Fibroblast of skin of left quadriceps (primary cell): ENCODE data around the gene DEXI.
"Not testable (repeated sequence)": the region's sequence is repeated elsewhere in the genome, so short reads cannot be mapped to it uniquely, and the experiment has no call there.

ENCODE experiments used
- DNase-seq, 2 experiments: peaks; one replicate each; pipeline ENCODE4 v3.0.0-alpha.2; 2013; ENCODE audit warnings: low read depth in 2 of 2

DEXI gene

GRCh38 chr16:10969615-10970014 is 27.3 kb upstream of the DEXI start:
- no peak for DNase-seq

- no peak for DNase-seq
Measured at GRCh38 chr16:10968498-10968897, 26.2 kb upstream of the DEXI start.

- DNase-seq = no peak
Measured at GRCh38 chr16:10967986-10968385, 25.7 kb upstream of the DEXI start.

- DNase-seq = not testable (repeated sequence)
Measured at GRCh38 chr16:10966559-10966958, 24.3 kb upstream of the DEXI start.

- DNase-seq = no peak
Measured at GRCh38 chr16:10966129-10966528, 23.9 kb upstream of the DEXI start.

DNA sequence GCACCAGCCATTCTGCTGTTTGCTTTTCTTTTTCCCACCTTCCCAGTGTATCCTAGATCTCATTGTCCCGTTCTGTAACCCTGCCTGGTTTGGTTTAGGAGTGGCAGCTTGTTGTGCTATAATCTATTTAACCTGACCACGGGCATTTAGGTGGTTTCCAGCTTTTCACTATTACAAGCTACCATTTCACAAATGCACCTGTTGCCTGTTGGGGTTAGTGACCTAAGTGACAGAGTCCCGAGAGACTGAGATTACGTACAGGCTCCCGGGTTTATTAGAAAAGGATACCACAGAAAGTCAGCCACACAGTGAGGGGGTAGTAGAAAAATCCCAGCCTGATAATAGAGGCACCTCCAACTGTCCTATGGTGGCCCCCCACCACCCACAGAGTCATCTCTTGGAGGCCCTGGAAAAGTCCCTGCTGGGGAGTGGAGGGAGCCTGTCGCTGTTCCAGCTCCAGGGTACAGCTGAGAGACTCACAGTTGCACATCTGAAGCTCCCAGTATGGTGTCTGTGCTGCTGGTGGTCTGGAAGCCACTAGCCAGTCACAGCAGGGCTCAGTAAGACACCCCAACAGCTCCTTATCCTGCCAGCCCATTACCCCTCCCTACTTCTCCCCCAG is 23.3 kb upstream of the DEXI start:
- no peak for DNase-seq

DNA sequence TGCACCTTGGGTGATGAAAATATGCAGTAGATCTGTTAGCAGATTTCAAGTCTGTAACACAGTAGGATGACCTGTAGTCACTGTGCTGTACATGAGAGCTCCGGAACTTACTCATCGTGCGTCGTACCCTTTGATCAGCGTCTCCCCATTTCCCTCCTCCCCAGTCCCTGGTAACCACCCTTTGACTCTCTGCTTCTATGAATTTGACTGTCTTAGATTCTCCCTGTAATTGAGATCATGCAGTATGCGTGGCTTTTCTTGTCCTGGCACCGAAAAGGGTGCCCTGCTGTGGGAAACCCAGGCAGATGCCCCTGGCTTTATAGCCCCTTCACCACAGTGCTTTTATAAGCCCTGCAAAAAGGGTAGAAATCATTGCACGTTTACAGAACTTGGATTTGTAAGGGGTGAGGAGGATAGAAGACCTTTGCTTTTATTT is 22.6 kb upstream of the DEXI start:
- no peak for DNase-seq

DNA sequence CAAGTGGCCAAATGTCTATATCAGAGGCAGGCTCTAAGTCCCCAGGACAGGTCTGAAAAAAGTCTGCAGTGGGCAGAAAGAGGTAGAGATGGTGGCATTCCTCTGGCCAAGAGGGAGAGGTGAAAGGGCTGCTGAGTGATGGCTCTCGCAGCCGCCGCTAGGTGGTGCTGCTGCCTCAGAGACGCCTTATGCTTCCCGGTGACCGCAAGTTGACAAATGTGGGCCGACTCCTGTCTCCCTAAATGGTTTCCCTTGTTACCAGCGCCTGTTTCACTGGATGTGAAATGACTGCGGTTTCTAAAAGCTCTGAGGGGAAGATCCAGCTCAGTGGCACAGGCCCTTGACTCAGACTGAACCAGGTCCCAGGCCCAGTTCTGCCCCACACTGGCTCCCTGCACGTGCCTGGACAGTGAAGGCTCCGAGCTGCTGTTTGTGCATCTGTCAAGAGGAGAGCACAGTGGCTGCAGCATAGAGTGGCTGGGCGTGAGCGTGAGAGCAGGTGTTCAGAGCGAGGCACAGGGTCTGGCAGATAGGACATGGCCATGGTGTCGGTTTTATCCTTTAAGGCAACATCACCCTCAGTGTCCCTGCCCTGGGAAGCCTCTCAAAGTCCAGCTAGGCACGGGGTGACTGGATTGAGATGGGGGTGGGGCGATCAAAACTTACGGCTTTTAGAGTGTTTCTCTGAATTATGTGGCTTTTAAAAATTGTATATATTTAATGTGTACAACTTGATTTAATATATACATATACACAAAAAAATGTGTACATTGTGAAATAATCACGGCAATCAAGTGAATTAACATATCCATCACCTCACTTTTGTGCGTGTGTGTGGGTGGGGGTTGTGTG is 22.0 kb upstream of the DEXI start:
- peak; percentile 52 to 54 for DNase-seq

- DNase-seq = no peak
Measured at GRCh38 chr16:10961231-10961630, 19.0 kb upstream of the DEXI start.

DNA sequence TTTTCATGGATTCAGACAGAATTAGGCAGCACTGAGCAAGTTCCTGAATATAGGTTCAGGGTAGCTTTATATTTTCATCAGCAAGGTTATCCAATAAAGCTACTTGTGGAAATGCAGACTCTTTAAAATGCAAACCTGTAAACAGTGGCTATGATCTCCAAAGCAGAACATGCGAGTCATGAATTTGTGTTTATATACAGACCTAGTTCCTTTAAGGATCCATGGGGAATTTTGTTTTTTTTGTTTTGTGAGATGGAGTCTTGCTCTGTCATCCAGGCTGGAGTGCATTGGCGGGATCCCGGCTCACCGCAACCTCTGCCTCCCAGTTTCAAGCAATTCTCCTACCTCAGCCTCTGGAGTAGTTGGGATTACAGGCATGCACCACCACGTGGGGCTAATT is 16.9 kb upstream of the DEXI start:
- DNase-seq = no peak

DNA sequence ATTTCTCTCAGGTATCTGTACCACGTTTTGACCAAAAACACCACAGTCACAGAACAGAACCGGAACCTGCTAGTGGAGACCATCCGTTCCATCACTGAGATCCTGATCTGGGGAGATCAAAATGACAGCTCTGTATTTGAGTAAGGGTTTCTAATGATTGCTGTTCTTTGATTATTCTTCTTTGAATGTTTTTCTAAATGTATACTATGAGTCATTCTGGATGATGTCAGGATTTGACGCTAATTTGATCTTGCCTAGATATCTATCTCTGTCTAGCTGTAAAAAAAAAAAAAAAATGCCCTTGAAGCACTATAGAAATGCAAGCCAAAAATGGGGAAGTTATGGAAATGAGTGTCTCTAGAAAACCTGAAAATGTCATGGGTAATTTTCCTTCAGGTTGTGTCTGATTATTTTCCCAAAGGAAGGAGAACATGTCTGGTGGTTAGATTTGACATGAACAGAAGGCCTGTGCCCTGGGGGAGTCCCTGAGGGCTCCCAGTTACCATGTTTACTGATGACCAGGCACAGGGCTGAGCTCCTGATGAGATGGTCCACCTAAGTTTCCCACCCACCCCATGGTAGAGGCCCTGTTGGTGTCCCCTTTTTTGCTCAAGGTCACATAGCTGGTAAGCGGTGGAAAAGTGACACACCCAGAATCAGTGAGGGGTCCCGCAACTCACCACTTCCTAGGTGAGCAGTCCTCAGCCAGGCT is 15.7 kb upstream of the DEXI start:
- DNase-seq = no peak

- DNase-seq = no peak
Measured at GRCh38 chr16:10954903-10955302, 12.6 kb upstream of the DEXI start.

DNA sequence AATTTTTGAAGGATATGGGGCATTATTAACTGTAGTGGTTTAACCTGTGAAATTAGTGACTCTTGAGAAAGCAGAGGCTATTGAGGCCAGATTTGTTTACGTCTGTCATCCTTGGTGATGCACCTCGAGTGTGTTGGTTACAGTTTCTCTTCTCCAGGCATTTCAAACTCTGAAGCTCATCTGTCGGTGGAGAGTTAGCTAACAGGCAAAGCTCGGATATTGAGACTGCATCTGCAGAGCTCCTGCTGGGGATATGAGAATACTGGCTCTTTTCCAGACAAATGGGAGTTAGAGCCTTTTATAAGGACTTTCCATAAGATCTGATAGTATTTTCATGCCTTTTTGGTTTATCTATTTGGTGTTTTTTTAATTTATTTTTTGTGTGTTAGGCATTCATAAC is 8.8 kb upstream of the DEXI start:
- no peak for DNase-seq

- no peak for DNase-seq
Measured at GRCh38 chr16:10950393-10950792, 8.1 kb upstream of the DEXI start.

DNA sequence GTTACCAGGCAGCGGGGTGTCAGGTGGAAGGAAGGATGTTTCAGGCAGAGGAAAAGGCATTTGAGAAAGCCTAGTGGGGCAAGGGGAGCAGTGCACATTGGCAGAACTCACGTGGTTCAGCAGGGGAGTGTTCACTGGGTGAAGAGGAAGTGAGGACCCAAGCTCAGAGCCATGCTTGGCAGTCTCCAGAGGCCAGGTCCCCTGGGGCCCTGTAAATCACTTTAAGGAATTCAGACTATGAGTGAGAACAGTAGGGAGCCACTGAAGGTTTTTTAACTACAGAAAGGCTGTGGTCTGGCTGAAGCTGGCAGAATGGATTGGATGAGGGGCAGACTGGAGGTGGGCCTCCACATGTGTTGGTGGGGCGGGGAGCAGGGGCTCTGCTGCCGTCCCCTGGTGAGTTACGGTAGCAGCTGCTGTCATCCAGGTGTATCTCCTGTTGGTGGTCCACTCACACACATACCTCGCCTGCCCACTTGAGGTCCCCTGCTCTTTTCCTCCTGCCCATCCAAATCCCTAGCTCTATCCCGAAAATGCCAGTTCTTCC is 7.2 kb upstream of the DEXI start:
- DNase-seq = no peak

GRCh38 chr16:10947211-10947787 is 5.0 kb upstream of the DEXI start:
- no peak for DNase-seq

DNA sequence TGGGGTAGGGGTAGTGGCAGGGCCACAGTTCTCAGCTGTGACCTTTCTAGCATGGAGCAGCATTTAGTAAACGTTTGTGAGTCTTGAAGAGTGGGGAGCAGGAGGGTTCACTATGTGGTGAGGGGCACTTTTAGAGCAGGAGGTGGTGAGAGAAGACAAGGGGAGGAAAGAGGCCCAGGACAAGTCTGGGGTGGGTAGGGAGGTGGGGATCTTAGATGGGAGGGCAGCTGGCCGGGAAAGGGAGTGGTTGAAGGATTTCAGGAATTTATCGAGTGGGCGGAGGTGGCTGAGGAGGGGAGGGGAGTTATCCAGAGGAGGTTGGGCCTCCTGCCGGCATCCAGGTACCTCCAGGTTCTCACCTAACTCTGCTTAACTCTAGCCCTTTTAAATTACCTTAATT is 4.0 kb upstream of the DEXI start:
- no peak for DNase-seq

DNA sequence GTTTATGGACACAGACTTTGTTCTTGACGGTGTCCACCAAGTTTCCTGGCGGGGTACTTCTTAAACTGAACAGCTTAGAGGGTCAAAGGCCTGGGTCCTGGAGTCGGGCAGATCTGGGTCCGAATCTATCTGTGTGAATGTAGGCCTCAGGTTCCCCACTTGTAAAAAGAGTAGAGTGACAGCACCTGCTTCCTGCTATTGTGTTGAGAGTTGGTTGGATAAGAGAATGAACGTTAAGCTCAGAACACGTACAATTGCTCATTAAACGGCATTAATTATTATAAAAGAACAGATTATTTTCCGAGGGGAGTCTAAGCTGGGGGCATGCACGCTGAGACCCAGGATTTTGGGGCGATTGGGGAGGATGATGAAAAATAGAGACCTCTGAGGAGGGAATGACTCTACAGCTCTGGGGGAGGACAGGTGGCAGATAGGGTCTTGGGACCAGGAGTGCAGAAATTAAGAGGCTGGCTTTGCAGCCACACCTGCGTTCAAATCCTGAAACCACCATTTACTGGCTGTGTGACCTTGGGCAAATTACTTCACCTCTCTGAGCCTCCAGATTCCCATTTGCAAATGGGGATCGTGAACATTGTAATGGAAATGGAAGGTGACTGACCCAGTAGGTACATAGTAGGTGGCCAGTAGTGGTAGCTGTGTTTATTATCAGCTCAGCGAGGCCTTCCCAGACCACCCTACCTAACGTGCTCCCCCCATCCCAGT is 3.0 kb upstream of the DEXI start:
- DNase-seq = no peak

GRCh38 chr16:10944249-10945064 is 2.2 kb upstream of the DEXI start, which contains the start of gene CLEC16A:
CLEC16A (plus strand) TSS chr16:10944564; CDS start chr16:10944718, 154 bp downstream.
- peak; percentile 89 to 92 for DNase-seq

DNA sequence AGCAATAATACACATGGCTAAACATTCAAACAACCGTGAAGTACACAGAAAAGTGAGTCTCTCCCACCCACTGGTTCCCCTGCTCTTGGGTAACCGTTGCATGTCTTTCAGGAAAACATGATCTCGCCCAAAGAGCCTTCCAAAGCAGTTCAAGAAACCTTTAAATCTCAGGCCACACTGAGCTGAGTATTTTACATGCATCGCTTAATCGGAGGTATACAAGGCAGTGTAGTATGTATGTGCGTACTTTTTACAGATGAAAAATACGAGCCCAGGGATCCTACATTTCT is 741 bp upstream of the DEXI start:
- no peak for DNase-seq

- not testable (repeated sequence) for DNase-seq
Measured at GRCh38 chr16:10941935-10942351, 325 bp downstream of the DEXI start.
